Measurements from ENCODE around the gene LHFPL3. TPM values are rescaled to one million over a fixed set of nuclear protein-coding genes. Genes with fewer than 3 reads are reported as not detected.

LHFPL3 gene
- total RNA-seq, 1 experiment from 2014 or later, result not detected

DNA sequence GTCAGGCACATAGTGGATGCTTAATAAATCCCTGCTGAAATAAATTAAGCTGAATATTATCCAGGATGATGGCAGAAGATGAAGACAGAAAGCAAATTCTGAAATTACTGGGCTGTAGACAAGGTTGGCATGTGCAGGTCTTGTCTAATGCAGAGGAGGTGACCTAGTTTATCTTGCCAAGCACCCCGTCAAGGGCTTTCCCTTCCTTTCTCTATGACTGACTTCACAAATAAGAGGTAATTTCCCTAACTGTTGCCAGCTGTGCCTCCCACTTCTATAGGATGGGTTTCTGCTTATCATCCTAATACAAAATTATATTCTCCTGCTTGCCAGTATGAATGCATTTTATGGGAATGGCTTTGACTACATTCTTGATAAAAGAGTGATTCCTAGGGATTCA is 38.0 kb downstream of the LHFPL3 start:
- no peak overlapping the region for H3K23ac ChIP-seq (ENCODE audit: insufficient read length, low read depth, low read length)
- H3K14ac ChIP-seq (ENCODE audit: insufficient read depth, low read length), result no peak overlapping the region
- no peak for DNase-seq

More for the DNA sequence above, 38.0 kb downstream of the LHFPL3 start:
- no peaks in the 10 kb centered on the region for H3K79me1 ChIP-seq (ENCODE audit: insufficient read depth, low read depth, low read length, poor library complexity, severe bottlenecking)
- no peak overlapping the region for H2BK15ac ChIP-seq (ENCODE audit: low read depth, low read length)
- H4K20me1 ChIP-seq (ENCODE audit: control insufficient read depth, insufficient read depth, insufficient read length), result no peaks in the 10 kb centered on the region
- H3K23me2 ChIP-seq (ENCODE audit: insufficient read length, low read depth, low read length, poor library complexity, severe bottlenecking), result no peaks in the 10 kb centered on the region
- no peak overlapping the region for H4K5ac ChIP-seq (ENCODE audit: insufficient read length, low read depth, low read length)
- H3K27me3 ChIP-seq (ENCODE audit: insufficient read depth, low read length), result no peaks in the 10 kb centered on the region
- no peak overlapping the region for H3K56ac ChIP-seq (ENCODE audit: insufficient read length, low read depth, low read length)
- H4K8ac ChIP-seq (replicated peaks; ENCODE audit: insufficient read length, low read depth, low read length), result no peak overlapping the region
- H3K9me3 ChIP-seq (ENCODE audit: control insufficient read depth, low read depth, low read length), result no peaks in the 10 kb centered on the region
- Mint-ChIP-seq H3K4me3 (no peak overlapping the region), H3K27ac (no peak overlapping the region), H3K36me3 (ENCODE audit: insufficient read depth in 1 of 3, low read depth in 3 of 3) (peaks cover 0 to 5% (median 0%) of the 10 kb centered on the region in 3 experiments; a peak in 2 of 7 replicates), H3K4me1 (peaks cover 17 to 37% of the 10 kb centered on the region in 2 experiments), H3K9me3 (no peaks in the 10 kb centered on the region), H3K27me3 (ENCODE audit: low read depth) (peaks cover 2% of the 10 kb centered on the region; the same call in 1 of the 2 replicates)
- no peak overlapping the region for H2AFZ ChIP-seq (ENCODE audit: low read length)
- no peaks in the 10 kb centered on the region for H3K79me2 ChIP-seq (ENCODE audit: insufficient read depth, low read length)
- TF ChIP-seq, protein P1, sequence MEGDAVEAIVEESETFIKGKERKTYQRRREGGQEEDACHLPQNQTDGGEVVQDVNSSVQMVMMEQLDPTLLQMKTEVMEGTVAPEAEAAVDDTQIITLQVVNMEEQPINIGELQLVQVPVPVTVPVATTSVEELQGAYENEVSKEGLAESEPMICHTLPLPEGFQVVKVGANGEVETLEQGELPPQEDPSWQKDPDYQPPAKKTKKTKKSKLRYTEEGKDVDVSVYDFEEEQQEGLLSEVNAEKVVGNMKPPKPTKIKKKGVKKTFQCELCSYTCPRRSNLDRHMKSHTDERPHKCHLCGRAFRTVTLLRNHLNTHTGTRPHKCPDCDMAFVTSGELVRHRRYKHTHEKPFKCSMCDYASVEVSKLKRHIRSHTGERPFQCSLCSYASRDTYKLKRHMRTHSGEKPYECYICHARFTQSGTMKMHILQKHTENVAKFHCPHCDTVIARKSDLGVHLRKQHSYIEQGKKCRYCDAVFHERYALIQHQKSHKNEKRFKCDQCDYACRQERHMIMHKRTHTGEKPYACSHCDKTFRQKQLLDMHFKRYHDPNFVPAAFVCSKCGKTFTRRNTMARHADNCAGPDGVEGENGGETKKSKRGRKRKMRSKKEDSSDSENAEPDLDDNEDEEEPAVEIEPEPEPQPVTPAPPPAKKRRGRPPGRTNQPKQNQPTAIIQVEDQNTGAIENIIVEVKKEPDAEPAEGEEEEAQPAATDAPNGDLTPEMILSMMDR (conservative IDR thresholded peaks at IDR 0.05), result no peak
- no peak overlapping the region for H3K18ac ChIP-seq (ENCODE audit: insufficient read length, low read depth, low read length)
- H2BK120ac ChIP-seq (ENCODE audit: low read depth, low read length, poor library complexity, severe bottlenecking), result no peak overlapping the region
- H2AK5ac ChIP-seq (ENCODE audit: insufficient read length, low read length), result no peak overlapping the region
- H3T11ph ChIP-seq (ENCODE audit: low read length), result no peak overlapping the region
- H3K9ac ChIP-seq (ENCODE audit: extremely low read depth, insufficient read length, low read length), result no peak overlapping the region
- H2BK20ac ChIP-seq (ENCODE audit: low read depth, low read length, poor library complexity, severe bottlenecking), result no peak overlapping the region
- no peak overlapping the region for H3K4me2 ChIP-seq (ENCODE audit: insufficient read depth, insufficient read length, low read length)
- H2BK12ac ChIP-seq (ENCODE audit: insufficient read length, low read depth, low read length), result no peak overlapping the region
- H2BK5ac ChIP-seq (ENCODE audit: insufficient read length, low read length), result no peak overlapping the region
- peaks cover 6% of the 10 kb centered on the region; the same call in 1 of the 2 replicates for H3K4me1 ChIP-seq (ENCODE audit: insufficient read depth, low read length)
- H4K91ac ChIP-seq (ENCODE audit: insufficient read length, low read depth, low read length), result no peak overlapping the region
- H3K27ac ChIP-seq (ENCODE audit: insufficient read length, low read depth, low read length), result no peak overlapping the region
- no peak overlapping the region for H3K4ac ChIP-seq (ENCODE audit: low read depth, low read length)
- no CpG with 5 or more reads among the region's 1 CpG for WGBS (ENCODE audit: extremely low coverage, insufficient read length, low lambda C conversion rate)
